Measurements from ENCODE around the gene ACER2.

DNA sequence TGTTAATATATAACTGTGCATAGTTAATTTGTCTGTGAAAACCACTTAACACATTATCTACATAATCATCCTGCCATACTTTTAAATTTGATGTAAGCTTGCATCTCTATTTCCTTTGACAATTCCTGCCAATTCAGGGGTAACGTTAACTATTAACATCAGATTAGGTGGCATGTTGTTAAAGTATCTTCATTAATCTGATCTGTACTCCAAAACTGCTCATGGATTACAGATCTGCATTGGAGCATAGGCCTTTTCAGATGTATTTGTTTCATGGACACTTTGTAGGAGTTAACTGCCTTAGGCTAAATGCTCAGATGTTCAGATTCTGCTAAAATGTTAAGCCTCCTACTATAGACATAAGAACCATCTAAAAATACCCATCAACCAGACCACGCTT, 31.9 kb upstream of the ACER2 start:
- TF ChIP-seq, protein P1, sequence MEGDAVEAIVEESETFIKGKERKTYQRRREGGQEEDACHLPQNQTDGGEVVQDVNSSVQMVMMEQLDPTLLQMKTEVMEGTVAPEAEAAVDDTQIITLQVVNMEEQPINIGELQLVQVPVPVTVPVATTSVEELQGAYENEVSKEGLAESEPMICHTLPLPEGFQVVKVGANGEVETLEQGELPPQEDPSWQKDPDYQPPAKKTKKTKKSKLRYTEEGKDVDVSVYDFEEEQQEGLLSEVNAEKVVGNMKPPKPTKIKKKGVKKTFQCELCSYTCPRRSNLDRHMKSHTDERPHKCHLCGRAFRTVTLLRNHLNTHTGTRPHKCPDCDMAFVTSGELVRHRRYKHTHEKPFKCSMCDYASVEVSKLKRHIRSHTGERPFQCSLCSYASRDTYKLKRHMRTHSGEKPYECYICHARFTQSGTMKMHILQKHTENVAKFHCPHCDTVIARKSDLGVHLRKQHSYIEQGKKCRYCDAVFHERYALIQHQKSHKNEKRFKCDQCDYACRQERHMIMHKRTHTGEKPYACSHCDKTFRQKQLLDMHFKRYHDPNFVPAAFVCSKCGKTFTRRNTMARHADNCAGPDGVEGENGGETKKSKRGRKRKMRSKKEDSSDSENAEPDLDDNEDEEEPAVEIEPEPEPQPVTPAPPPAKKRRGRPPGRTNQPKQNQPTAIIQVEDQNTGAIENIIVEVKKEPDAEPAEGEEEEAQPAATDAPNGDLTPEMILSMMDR (optimal IDR thresholded peaks at IDR 0.05 in 1 of 3, IDR thresholded peaks at IDR 0.05 in 1 of 3, conservative IDR thresholded peaks at IDR 0.05 in 1 of 3; ENCODE audit: extremely low read depth in 1 of 3, insufficient read depth in 2 of 3, low read length in 3 of 3), result no peak
- no peak for TF ChIP-seq EZH2 (IDR thresholded peaks at IDR 0.05; ENCODE audit: low read length)

All from keratinocyte (primary cell).